Liver (tissue), 9 donors: Measurements from ENCODE around the gene FANCE. TPM values are rescaled to one million over a fixed set of nuclear protein-coding genes. Genes with fewer than 3 reads are reported as not detected.

Experiments
- DNase-seq: peaks from one replicate; pipeline ENCODE4 v3.0.0-alpha.2; 2017; ENCODE audit warnings: low spot score
- H3K27ac ChIP-seq, 2 donors: one replicate each; pipeline ENCODE4 v1.7.0; 2013; ENCODE audit warnings: inconsistent platforms in 2 of 2, low read length in 2 of 2, control low read depth in 1 of 2, low read depth in 1 of 2, mild to moderate bottlenecking in 1 of 2
- H3K27me3 ChIP-seq, 4 donors: one replicate each; pipeline versions ENCODE4 v1.6.1 to v1.7.0; 2013; ENCODE audit warnings: low read length in 3 of 4, inconsistent platforms in 1 of 4, mild to moderate bottlenecking in 1 of 4, moderate library complexity in 1 of 4; ENCODE audit not compliant: control insufficient read depth in 4 of 4, insufficient read depth in 4 of 4
- H3K36me3 ChIP-seq, 4 donors: one replicate each; pipeline versions ENCODE4 v1.6.1 to v1.7.0; 2013; ENCODE audit warnings: low read length in 3 of 4, mild to moderate bottlenecking in 3 of 4, low read depth in 1 of 4, moderate library complexity in 1 of 4; ENCODE audit not compliant: control insufficient read depth in 4 of 4, insufficient read depth in 3 of 4
- H3K4me1 ChIP-seq, 4 donors: one replicate each; pipeline versions ENCODE4 v1.6.1 to v1.7.0; 2013; ENCODE audit warnings: low read length in 3 of 4, mild to moderate bottlenecking in 3 of 4, moderate library complexity in 1 of 4; ENCODE audit not compliant: control insufficient read depth in 4 of 4, insufficient read depth in 4 of 4
- H3K4me3 ChIP-seq, 3 donors: one replicate each; pipeline versions ENCODE4 v1.6.1 to v1.7.0; 2013; ENCODE audit warnings: low read length in 3 of 3, control low read depth in 1 of 3, low read depth in 1 of 3, mild to moderate bottlenecking in 1 of 3
- H3K9ac ChIP-seq, 2 donors: one replicate each; pipeline ENCODE4 v1.7.0; 2013; ENCODE audit warnings: low read length in 2 of 2, mild to moderate bottlenecking in 2 of 2, moderate library complexity in 2 of 2, control low read depth in 1 of 2, low read depth in 1 of 2
- H3K9me3 ChIP-seq, 4 donors: one replicate each; pipeline versions ENCODE4 v1.6.1 to v1.7.0; 2013; ENCODE audit warnings: low read length in 3 of 4; ENCODE audit not compliant: control insufficient read depth in 4 of 4
- ATF3 ChIP-seq: IDR thresholded peaks from 2 replicates; pipeline ENCODE4 v1.6.1; 2016; ENCODE audit warnings: antibody characterized with exemption
- CTCF ChIP-seq: fragments of 150-350 bp; IDR thresholded peaks from 2 replicates; pipeline ENCODE4 v1.5.1; 2017; ENCODE audit warnings: improper control_type of control experiment, low read depth, low read length; ENCODE audit not compliant: missing input control
- EGR1 ChIP-seq, 2 donors: IDR thresholded peaks; 2 replicates each; pipeline ENCODE4 v1.6.1; 2016 to 2018; ENCODE audit warnings: antibody characterized with exemption in 2 of 2, low read depth in 2 of 2
- FOXA1 ChIP-seq: IDR thresholded peaks from 2 replicates; pipeline ENCODE4 v1.6.1; 2016; ENCODE audit warnings: antibody characterized with exemption
- FOXA2 ChIP-seq: IDR thresholded peaks from 2 replicates; pipeline ENCODE4 v1.6.1; 2016; ENCODE audit warnings: antibody characterized with exemption
- GABPA ChIP-seq, 2 donors: IDR thresholded peaks in 1 of 2; conservative IDR thresholded peaks in 1 of 2; 2 replicates each; pipeline ENCODE4 v1.6.1; 2016; ENCODE audit warnings: antibody characterized with exemption in 2 of 2, mild to moderate bottlenecking in 1 of 2, moderate library complexity in 1 of 2
- HNF4A ChIP-seq, 2 donors: conservative IDR thresholded peaks; 2 replicates each; pipeline ENCODE4 v1.6.1; 2016; ENCODE audit warnings: antibody characterized with exemption in 2 of 2, mild to moderate bottlenecking in 2 of 2
- HNF4G ChIP-seq: IDR thresholded peaks from 2 replicates; pipeline ENCODE4 v1.6.1; 2016; ENCODE audit warnings: antibody characterized with exemption
- JUND ChIP-seq, 2 donors: IDR thresholded peaks; 2 replicates each; pipeline ENCODE4 v1.6.1; 2016; ENCODE audit warnings: antibody characterized with exemption in 2 of 2
- NR2F2 ChIP-seq: IDR thresholded peaks from 2 replicates; pipeline ENCODE4 v1.6.1; 2016; ENCODE audit warnings: antibody characterized with exemption
- REST ChIP-seq: IDR thresholded peaks from 2 replicates; pipeline ENCODE4 v1.6.1; 2016; ENCODE audit warnings: antibody characterized with exemption, mild to moderate bottlenecking
- SP1 ChIP-seq: IDR thresholded peaks from 2 replicates; pipeline ENCODE4 v1.6.1; 2018; ENCODE audit warnings: antibody characterized with exemption, mild to moderate bottlenecking
- TAF1 ChIP-seq: conservative IDR thresholded peaks from 2 replicates; pipeline ENCODE4 v1.6.1; 2016; ENCODE audit warnings: antibody characterized with exemption, mild to moderate bottlenecking
- ZBTB33 ChIP-seq: IDR thresholded peaks from 2 replicates; pipeline ENCODE4 v1.6.1; 2016; ENCODE audit warnings: antibody characterized with exemption
- WGBS: extraction: QIAGEN DNeasy Blood & Tissue Kit; methylation state at CpG from one replicate; pipeline ENCODE4 v1.1.7; 2013; 5-methylcytosine and 5-hydroxymethylcytosine counted together
- polyA plus RNA-seq, 2 donors: library from polyadenylated mRNA; stranded (reverse) in 1 of 2; unstranded in 1 of 2; fragments of 200-250 nt in 1 of 2; fragments of >200 nt in 1 of 2; fragmentation: Nextera tagmentation in 1 of 2; extraction: Ambion mirVana in 1 of 2; gene quantifications; one replicate each; pipeline versions ENCODE4 v1.2.1 to v1.2.3, GENCODE V29; 2013 to 2015
- total RNA-seq, 2 donors: library from RNA; depleted of rRNA; stranded (reverse); fragments of >200 nt; gene quantifications; one replicate each; pipeline ENCODE4 v1.2.3, GENCODE V29; 2014
- TF ChIP-seq, protein P1 (sequence below): IDR thresholded peaks from 2 replicates; pipeline ENCODE4 v1.6.1; 2016; ENCODE audit warnings: antibody characterized with exemption
- donor health status: healthy.
- donor health status: healthy.
- donor health status: healthy.
- donor health status: healthy.
- donor health status: healthy.

Gene FANCE
- total and polyA plus RNA-seq, 4 donors = 0.11 to 4.2 (median 0.79) TPM

DNA sequence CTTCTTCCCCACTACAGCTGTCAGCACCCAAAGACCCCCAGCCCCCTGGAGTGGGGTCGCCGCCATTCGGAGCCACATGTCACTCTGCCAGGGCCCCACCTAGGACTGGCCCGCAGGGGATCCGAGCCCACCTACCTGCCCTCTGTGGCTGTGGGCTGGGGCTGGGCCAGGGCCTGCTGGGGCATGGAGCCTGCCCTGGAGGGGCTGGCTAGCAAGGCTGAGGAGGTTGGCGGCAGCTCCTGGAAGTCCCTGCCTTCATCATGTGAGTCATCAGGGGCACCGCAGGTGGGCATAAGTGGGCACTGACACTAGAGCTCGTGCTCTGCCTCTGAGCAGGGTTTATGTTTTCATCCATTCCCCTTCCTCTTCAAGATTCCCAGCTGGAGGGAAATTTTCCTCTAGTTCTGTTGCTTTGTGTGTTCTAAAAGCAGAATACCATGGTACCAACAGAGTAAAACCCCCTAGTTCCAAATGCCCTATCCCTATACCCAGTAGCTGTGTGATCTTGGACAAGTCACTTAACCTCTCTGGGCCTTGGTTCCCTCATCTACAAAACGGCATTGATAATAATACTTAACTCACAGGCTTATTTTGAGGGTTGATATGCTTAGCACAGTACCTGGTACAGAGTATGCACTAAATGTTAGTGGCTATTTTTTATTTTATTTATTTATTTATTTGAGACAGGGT, 8.7 kb upstream of the FANCE start:
- 92% methylated on average over 9 of the region's 9 CpGs for WGBS

GRCh38 chr6:35445691-35446090, 6.4 kb upstream of the FANCE start:
- H3K27ac ChIP-seq = no peak overlapping the region
- TF ChIP-seq TAF1 (no peak), HNF4A (conservative IDR thresholded peaks at IDR 0.05) (no peak)
- 83% methylated on average over 7 of the region's 7 CpGs for WGBS

More for the DNA sequence above, 8.7 kb upstream of the FANCE start:
- no peaks in the 10 kb centered on the region for H3K36me3 ChIP-seq
- H3K9me3 ChIP-seq = no peaks in the 10 kb centered on the region
- TF ChIP-seq HNF4A (conservative IDR thresholded peaks at IDR 0.05) (no peak), CTCF (no peak), ATF3 (no peak), EGR1 (IDR thresholded peaks at IDR 0.05; ENCODE audit: low read depth in 2 of 2) (no peak), FOXA1 (no peak)
- H3K9ac ChIP-seq = no peak overlapping the region
- H3K4me3 ChIP-seq = no peak overlapping the region
- H3K27me3 ChIP-seq = no peaks in the 10 kb centered on the region
- no peak overlapping the region for H3K27ac ChIP-seq
- H3K4me1 ChIP-seq = no peaks in the 10 kb centered on the region
- no peak for DNase-seq

GRCh38 chr6:35448191-35448590, 3.9 kb upstream of the FANCE start:
- H3K9me3 ChIP-seq = no peaks in the 10 kb centered on the region
- H3K27me3 ChIP-seq = no peaks in the 10 kb centered on the region
- no peak overlapping the region for H3K27ac ChIP-seq
- TF ChIP-seq GABPA (IDR thresholded peaks at IDR 0.05 in 1 of 2, conservative IDR thresholded peaks at IDR 0.05 in 1 of 2) (no peak), SP1 (no peak), ZBTB33 (no peak), ATF3 (no peak), HNF4G (no peak), REST (no peak), JUND (IDR thresholded peaks at IDR 0.05) (no peak), NR2F2 (no peak), FOXA2 (no peak), HNF4A (conservative IDR thresholded peaks at IDR 0.05) (no peak), EGR1 (IDR thresholded peaks at IDR 0.05; ENCODE audit: low read depth in 2 of 2) (no peak), FOXA1 (no peak), CTCF (no peak)
- TF ChIP-seq, protein P1, sequence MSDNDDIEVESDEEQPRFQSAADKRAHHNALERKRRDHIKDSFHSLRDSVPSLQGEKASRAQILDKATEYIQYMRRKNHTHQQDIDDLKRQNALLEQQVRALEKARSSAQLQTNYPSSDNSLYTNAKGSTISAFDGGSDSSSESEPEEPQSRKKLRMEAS = no peak
- peaks cover 5 to 14% (median 11%) of the 10 kb centered on the region in 4 donors for H3K4me1 ChIP-seq
- H3K4me3 ChIP-seq = no peak overlapping the region
- no peak overlapping the region for H3K9ac ChIP-seq
- 79% methylated on average over 7 of the region's 7 CpGs for WGBS
- H3K36me3 ChIP-seq = no peaks in the 10 kb centered on the region
- no peak for DNase-seq

More at GRCh38 chr6:35445691-35446090, 6.4 kb upstream of the FANCE start:
- no peak overlapping the region for H3K4me3 ChIP-seq
- no peak overlapping the region for H3K9ac ChIP-seq
- H3K4me1 ChIP-seq = no peaks in the 10 kb centered on the region
- H3K27me3 ChIP-seq = no peaks in the 10 kb centered on the region
- H3K36me3 ChIP-seq = no peaks in the 10 kb centered on the region
- H3K9me3 ChIP-seq = no peaks in the 10 kb centered on the region
- DNase-seq = no peak
